ENCODE measurements around the gene SSPN.

- TF ChIP-seq, protein P1, sequence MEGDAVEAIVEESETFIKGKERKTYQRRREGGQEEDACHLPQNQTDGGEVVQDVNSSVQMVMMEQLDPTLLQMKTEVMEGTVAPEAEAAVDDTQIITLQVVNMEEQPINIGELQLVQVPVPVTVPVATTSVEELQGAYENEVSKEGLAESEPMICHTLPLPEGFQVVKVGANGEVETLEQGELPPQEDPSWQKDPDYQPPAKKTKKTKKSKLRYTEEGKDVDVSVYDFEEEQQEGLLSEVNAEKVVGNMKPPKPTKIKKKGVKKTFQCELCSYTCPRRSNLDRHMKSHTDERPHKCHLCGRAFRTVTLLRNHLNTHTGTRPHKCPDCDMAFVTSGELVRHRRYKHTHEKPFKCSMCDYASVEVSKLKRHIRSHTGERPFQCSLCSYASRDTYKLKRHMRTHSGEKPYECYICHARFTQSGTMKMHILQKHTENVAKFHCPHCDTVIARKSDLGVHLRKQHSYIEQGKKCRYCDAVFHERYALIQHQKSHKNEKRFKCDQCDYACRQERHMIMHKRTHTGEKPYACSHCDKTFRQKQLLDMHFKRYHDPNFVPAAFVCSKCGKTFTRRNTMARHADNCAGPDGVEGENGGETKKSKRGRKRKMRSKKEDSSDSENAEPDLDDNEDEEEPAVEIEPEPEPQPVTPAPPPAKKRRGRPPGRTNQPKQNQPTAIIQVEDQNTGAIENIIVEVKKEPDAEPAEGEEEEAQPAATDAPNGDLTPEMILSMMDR (IDR thresholded peaks at IDR 0.05) = no peak
- TF ChIP-seq POLR2AphosphoS5 (IDR thresholded peaks at IDR 0.05) (peak; percentile 34 to 84 (median 50)), POLR2A (IDR thresholded peaks at IDR 0.05) (no peak), EP300 (IDR thresholded peaks at IDR 0.05) (no peak)
Measured at GRCh38 chr12:26153421-26154154, 41.8 kb upstream of the SSPN start.
